Hematopoietic multipotent progenitor cell (in vitro differentiated cells): Measurements from ENCODE around the gene MAPK10. TPM values are rescaled to one million over a fixed set of nuclear protein-coding genes. Genes with fewer than 3 reads are reported as not detected.

Source experiments
- DNase-seq, 3 donors: peaks; one replicate each; pipeline ENCODE4 v3.0.0-alpha.2; 2011 to 2015; ENCODE audit warnings: low read depth in 2 of 3, low spot score in 2 of 3
- total RNA-seq: library from RNA; depleted of rRNA; stranded (reverse); fragments of >200 nt; gene quantifications from one replicate; pipeline ENCODE4 v1.2.3, GENCODE V29; 2012

MAPK10 gene
- total RNA-seq, 1 donor: 0.54 TPM

GRCh38 chr4:86344127-86344526 lies 15.7 kb downstream of the MAPK10 start:
- DNase-seq: no peak

- DNase-seq: no peak
These were observed 20.9 kb downstream of the MAPK10 start for GRCh38 chr4:86338989-86339388.

GRCh38 chr4:86338521-86338920 lies 21.3 kb downstream of the MAPK10 start:
- DNase-seq: no peak

GRCh38 chr4:86334020-86334750 lies 25.7 kb downstream of the MAPK10 start:
- DNase-seq: no peak

GRCh38 chr4:86333236-86333635 lies 26.6 kb downstream of the MAPK10 start:
- DNase-seq: no peak

GRCh38 chr4:86330961-86331742 lies 28.7 kb downstream of the MAPK10 start:
- peak in 1 of 3 donors; percentile 7 for DNase-seq

- DNase-seq: peak in 2 of 3 donors; percentile 12 to 50
These were observed 29.4 kb downstream of the MAPK10 start for GRCh38 chr4:86330411-86330810.

- DNase-seq: no peak
These were observed 30.4 kb downstream of the MAPK10 start for GRCh38 chr4:86329431-86329830.

- no peak for DNase-seq
These were observed 33.5 kb downstream of the MAPK10 start for GRCh38 chr4:86326400-86326799.

- DNase-seq: no peak
These were observed 40.5 kb downstream of the MAPK10 start for GRCh38 chr4:86319390-86319789.

GRCh38 chr4:86315579-86315978 lies 44.3 kb downstream of the MAPK10 start:
- no peak for DNase-seq

- DNase-seq: no peak
These were observed 46.2 kb downstream of the MAPK10 start for GRCh38 chr4:86313656-86314055.

- no peak for DNase-seq
These were observed 52.4 kb downstream of the MAPK10 start for GRCh38 chr4:86307432-86307831.

GRCh38 chr4:86306816-86307215 lies 53.0 kb downstream of the MAPK10 start:
- DNase-seq: no peak

- DNase-seq: no peak
These were observed 57.0 kb downstream of the MAPK10 start for GRCh38 chr4:86302830-86303229.

GRCh38 chr4:86302251-86302650 lies 57.6 kb downstream of the MAPK10 start:
- peak in 1 of 3 donors; percentile 4 for DNase-seq

GRCh38 chr4:86300516-86300915 lies 59.3 kb downstream of the MAPK10 start:
- no peak for DNase-seq

- DNase-seq: no peak
These were observed 63.0 kb downstream of the MAPK10 start for GRCh38 chr4:86296865-86297264.

- no peak for DNase-seq
These were observed 65.0 kb downstream of the MAPK10 start for GRCh38 chr4:86294883-86295282.

- DNase-seq: no peak
These were observed 68.7 kb downstream of the MAPK10 start for GRCh38 chr4:86291180-86291579.

- no peak for DNase-seq
These were observed 73.1 kb downstream of the MAPK10 start for GRCh38 chr4:86286726-86287125.

GRCh38 chr4:86283371-86283770 lies 76.5 kb downstream of the MAPK10 start:
- no peak for DNase-seq
